HG03575 (cell line): ENCODE measurements around the gene C12orf57.

ENCODE experiments used
- ATAC-seq: cut with Tn5 transposase; IDR thresholded peaks from one replicate; pipeline ENCODE4 v1.9.1; 2021; ENCODE audit not compliant: unreplicated experiment, insufficient number of reproducible peaks, low FRiP score; ENCODE audit errors: extremely low read depth

C12orf57 gene

DNA sequence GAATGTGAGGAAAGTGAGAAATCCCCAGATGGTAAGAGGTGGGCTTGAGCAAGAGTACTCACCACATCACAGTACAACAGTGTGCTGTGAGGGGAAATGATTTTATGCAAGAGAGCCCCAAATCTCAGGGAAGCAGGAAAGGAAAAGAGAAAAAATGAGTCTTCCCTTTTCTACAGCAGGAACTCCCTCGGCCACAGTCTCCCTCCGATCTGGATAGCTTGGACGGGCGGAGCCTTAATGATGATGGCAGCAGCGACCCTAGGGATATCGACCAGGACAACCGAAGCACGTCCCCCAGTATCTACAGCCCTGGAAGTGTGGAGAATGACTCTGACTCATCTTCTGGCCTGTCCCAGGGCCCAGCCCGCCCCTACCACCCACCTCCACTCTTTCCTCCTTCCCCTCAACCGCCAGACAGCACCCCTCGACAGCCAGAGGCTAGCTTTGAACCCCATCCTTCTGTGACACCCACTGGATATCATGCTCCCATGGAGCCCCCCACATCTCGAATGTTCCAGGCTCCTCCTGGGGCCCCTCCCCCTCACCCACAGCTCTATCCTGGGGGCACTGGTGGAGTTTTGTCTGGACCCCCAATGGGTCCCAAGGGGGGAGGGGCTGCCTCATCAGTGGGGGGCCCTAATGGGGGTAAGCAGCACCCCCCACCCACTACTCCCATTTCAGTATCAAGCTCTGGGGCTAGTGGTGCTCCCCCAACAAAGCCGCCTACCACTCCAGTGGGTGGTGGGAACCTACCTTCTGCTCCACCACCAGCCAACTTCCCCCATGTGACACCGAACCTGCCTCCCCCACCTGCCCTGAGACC is 8.2 kb upstream of the C12orf57 start:
- no peak for ATAC-seq

DNA sequence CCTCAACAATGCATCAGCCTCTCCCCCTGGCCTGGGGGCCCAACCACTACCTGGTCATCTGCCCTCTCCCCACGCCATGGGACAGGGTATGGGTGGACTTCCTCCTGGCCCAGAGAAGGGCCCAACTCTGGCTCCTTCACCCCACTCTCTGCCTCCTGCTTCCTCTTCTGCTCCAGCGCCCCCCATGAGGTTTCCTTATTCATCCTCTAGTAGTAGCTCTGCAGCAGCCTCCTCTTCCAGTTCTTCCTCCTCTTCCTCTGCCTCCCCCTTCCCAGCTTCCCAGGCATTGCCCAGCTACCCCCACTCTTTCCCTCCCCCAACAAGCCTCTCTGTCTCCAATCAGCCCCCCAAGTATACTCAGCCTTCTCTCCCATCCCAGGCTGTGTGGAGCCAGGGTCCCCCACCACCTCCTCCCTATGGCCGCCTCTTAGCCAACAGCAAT is 7.6 kb upstream of the C12orf57 start:
- no peak for ATAC-seq

DNA sequence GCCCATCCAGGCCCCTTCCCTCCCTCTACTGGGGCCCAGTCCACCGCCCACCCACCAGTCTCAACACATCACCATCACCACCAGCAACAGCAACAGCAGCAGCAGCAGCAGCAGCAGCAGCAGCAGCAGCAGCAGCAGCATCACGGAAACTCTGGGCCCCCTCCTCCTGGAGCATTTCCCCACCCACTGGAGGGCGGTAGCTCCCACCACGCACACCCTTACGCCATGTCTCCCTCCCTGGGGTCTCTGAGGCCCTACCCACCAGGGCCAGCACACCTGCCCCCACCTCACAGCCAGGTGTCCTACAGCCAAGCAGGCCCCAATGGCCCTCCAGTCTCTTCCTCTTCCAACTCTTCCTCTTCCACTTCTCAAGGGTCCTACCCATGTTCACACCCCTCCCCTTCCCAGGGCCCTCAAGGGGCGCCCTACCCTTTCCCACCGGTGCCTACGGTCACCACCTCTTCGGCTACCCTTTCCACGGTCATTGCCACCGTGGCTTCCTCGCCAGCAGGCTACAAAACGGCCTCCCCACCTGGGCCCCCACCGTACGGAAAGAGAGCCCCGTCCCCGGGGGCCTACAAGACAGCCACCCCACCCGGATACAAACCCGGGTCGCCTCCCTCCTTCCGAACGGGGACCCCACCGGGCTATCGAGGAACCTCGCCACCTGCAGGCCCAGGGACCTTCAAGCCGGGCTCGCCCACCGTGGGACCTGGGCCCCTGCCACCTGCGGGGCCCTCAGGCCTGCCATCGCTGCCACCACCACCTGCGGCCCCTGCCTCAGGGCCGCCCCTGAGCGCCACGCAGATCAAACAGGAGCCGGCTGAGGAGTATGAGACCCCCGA is 7.0 kb upstream of the C12orf57 start:
- ATAC-seq = no peak

DNA sequence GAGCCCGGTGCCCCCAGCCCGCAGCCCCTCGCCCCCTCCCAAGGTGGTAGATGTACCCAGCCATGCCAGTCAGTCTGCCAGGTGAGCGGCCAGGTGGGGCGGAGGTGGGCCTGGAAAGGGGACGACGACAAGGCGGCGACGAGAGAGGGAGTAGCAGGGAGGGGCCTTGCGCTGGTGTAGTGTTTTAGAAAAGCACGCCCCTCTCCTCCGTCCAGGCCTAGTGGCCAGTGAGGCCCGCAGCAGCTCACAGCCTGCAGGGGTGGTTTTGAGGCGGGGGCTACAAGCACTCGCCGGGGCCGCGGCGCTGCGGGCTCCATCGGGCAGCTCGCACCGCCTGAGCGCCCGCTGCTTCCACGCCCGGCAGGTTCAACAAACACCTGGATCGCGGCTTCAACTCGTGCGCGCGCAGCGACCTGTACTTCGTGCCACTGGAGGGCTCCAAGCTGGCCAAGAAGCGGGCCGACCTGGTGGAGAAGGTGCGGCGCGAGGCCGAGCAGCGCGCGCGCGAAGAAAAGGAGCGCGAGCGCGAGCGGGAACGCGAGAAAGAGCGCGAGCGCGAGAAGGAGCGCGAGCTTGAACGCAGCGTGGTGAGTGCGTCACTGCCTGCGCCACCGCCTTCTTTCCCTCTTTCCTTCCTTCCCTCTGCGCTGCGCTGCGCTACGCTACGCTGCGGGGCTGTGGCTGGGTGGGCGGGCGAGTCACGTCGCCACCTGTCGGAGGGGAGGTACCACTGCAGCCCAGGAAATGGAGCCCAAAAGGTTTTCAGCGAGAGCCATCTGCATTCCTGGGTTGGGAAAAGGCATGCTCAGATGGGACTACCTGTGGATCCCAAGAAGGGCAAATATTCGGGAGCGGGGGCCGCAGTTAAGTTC is 6.1 kb upstream of the C12orf57 start:
- ATAC-seq = no peak

DNA sequence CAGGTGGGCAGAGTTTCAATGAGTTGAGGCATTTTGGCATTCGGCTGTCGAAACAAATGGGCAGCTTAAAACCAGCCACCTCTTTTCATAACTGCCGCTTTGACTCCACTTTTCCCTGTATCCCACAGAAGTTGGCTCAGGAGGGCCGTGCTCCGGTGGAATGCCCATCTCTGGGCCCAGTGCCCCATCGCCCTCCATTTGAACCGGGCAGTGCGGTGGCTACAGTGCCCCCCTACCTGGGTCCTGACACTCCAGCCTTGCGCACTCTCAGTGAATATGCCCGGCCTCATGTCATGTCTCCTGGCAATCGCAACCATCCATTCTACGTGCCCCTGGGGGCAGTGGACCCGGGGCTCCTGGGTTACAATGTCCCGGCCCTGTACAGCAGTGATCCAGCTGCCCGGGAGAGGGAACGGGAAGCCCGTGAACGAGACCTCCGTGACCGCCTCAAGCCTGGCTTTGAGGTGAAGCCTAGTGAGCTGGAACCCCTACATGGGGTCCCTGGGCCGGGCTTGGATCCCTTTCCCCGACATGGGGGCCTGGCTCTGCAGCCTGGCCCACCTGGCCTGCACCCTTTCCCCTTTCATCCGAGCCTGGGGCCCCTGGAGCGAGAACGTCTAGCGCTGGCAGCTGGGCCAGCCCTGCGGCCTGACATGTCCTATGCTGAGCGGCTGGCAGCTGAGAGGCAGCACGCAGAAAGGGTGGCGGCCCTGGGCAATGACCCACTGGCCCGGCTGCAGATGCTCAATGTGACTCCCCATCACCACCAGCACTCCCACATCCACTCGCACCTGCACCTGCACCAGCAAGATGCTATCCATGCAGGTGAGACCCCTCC is 5.2 kb upstream of the C12orf57 start:
- ATAC-seq = no peak

DNA sequence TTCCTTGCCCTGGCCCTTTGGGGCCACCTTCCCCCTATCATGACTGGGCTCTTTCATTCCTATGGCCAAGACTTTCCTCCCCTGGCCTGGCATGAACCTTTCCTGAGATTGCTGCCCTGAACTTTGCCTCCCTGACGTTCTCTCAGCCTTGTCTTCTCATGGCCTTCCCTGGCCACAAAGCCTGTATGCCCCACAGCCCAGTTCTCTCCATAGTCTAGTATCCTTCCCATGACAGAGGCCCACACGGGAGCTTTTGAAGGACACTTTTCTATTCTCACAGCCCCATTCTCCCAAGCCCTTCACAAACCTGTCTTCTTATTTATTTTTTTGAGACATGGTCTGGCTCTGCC is 4.7 kb upstream of the C12orf57 start:
- no peak for ATAC-seq

DNA sequence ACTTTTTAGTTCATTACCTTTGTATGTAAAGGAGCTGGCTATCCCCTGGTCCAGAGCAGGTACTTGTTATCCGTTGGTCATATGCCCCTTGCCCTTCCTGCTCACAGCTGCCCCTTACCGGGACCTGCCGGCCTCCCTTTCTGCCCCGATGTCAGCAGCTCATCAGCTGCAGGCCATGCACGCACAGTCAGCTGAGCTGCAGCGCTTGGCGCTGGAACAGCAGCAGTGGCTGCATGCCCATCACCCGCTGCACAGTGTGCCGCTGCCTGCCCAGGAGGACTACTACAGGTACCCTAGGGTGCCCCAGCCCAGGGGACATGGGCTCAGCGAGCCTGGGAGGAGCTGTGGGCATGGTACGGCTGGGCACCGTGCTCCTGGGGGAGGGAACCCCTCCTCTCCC is 2.6 kb upstream of the C12orf57 start:
- ATAC-seq = no peak

DNA sequence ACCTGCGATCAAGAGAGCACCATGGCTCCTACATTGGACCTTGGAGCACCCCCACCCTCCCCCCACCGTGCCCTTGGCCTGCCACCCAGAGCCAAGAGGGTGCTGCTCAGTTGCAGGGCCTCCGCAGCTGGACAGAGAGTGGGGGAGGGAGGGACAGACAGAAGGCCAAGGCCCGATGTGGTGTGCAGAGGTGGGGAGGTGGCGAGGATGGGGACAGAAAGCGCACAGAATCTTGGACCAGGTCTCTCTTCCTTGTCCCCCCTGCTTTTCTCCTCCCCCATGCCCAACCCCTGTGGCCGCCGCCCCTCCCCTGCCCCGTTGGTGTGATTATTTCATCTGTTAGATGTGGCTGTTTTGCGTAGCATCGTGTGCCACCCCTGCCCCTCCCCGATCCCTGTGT is 2.0 kb upstream of the C12orf57 start:
- ATAC-seq = no peak

DNA sequence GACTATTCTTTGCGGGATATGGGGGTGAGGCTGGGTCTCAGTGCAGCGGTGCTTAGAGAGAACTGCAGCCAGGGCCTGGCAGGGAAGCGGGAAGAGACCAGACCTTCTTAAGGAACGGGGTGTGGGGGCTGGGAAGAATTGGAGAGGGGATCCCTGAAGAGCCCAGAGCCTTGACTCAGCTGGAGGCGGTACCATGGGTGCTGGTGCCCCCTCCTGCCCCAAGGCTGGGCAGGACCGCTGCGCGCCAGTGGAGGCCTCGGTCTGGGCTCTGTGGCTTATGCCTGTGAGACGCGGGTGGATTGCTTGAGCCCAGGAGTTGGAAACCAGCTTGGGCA is 1.5 kb upstream of the C12orf57 start:
- ATAC-seq = no peak

DNA sequence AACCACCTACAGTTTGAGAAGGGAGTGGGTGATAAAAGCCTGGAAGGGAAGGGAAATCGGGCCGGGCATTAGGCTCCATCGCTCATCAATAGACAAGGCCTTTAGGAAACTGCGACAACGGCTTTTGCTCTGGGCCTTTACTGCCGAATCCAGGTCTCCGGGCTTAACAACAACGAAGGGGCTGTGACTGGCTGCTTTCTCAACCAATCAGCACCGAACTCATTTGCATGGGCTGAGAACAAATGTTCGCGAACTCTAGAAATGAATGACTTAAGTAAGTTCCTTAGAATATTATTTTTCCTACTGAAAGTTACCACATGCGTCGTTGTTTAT is 467 bp upstream of the C12orf57 start:
- peak; percentile 25 for ATAC-seq

DNA sequence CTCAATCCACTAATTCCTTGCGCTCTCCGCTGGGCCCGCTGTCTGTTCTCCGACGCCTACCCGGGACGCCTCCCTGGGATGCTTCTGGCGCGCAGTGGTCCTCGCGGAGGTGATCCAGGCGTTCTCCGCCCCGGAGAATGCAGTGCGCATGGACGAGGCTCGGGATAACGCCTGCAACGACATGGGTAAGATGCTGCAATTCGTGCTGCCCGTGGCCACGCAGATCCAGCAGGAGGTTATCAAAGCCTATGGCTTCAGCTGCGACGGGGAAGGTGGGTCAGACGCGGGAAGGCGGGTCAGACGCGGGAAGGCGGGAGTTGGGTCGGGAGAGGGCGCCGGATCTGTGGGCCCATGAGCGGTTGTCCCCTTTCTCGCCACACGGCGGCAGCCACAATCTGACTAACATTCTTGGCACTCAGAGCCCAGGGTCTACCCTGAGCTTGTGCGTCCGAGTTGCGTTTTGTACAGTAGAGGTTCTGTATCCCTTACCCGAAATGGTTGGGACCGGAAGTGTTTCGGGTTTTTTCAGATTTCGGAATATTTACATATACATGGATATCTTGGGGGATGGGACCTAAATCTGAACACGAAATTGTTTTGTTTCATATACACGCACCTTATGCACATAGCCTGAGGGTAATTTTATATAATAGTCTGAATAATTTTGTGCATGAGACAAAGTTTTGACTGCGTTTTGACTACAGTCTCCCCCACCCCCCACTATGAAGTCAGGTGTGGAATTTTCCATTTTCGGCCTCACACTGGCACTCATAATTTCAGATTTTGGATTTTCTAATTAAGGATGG is 762 bp downstream of the C12orf57 start:
- ATAC-seq = no peak

DNA sequence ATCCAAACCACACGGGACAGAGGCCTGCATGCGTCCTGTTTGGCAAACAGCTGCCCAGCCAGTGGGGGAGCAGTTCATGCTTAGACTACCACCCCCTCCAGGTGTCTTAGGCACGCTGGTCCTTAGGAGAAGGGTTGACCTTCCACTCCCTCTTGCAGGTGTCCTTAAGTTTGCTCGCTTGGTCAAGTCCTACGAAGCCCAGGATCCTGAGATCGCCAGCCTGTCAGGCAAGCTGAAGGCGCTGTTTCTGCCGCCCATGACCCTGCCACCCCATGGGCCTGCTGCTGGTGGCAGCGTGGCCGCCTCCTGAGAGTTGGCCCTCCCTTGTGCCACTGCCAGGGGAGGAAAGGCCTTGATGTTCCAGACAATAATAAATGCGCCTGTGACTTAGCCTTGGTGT is 1.8 kb downstream of the C12orf57 start:
- no peak for ATAC-seq

DNA sequence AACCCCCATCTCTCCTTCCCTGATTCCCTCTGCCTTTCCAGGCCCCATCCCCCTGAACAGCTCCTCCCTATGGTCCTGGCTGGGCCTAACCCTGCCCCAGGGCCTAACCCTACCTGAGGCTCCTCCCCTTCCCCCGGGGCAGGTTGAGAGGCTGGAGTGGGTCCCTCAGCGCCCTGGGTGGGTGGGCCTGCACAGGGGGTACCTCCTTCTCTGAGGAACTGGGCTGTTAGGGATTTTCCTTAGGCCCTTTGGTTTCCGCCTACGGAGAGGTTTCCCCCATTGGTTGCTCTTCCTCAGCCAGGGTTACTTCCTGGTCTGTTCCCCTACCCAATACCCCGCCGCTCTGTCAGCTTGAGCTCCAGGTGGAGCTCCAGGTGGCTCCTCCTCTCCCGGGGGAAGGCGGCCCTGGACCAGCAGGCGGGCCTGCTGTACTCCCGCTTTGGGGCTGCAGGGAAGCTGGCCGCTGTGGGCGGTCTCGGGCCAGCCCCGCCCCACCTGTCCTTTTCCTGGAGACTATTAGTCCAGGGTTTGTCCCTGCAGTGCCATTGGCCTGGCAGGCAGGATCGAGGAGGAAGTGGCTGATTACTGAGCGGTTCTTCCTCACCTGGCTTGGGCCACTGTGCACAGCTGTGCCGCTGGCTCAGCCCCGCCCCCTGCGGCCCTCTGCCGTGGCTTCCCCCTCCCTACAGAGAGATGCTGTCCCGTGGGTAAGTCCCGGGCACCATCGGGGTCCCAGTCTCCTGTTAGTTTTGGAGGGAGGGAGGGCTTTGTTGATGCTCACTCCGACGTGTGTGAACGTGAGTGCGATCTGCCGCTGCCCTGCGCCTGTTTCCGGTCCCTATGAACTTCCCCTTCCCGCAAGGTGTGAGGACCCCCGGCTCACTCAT is 2.5 kb downstream of the C12orf57 start:
- ATAC-seq = no peak

DNA sequence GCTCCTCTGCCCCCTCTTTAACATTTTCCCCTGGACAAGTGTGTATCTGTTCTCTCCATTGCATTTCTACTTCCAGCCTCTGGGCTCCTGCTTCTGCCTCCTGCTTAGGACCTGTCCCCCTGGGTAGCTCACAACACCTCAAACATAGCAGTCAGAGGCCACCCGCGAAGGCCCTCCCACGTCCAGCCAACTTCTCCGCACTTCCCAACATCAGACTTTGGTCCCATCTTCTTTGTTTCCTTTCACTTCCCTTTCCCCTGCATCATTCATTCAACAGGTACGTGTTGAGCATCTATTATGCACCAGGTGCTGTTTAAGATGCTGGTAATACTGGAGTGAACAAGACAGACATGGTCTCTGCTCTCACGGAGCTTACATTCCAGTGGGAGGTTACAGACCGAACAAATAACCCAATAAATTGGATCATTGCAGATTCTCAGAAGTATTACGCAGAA is 3.1 kb downstream of the C12orf57 start:
- no peak for ATAC-seq

DNA sequence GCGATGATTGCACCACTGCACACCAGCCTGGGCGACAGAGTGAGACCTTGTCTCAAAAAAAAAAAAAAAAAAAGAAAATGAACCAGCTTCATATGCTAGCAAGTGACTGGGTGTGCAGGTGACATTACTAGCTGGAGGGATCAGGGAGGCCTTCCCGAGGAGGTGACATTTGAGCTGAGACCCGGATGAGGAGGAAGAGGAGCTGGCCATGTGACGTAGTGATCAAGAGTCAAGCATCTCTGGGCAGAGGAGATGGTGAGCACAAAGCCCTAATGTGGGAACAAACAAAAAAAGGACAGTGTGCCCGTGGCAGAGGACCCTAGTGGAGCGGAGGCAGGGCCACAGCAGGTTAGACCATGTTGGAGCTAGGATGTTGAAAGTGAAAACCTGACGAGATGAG is 3.8 kb downstream of the C12orf57 start:
- no peak for ATAC-seq

DNA sequence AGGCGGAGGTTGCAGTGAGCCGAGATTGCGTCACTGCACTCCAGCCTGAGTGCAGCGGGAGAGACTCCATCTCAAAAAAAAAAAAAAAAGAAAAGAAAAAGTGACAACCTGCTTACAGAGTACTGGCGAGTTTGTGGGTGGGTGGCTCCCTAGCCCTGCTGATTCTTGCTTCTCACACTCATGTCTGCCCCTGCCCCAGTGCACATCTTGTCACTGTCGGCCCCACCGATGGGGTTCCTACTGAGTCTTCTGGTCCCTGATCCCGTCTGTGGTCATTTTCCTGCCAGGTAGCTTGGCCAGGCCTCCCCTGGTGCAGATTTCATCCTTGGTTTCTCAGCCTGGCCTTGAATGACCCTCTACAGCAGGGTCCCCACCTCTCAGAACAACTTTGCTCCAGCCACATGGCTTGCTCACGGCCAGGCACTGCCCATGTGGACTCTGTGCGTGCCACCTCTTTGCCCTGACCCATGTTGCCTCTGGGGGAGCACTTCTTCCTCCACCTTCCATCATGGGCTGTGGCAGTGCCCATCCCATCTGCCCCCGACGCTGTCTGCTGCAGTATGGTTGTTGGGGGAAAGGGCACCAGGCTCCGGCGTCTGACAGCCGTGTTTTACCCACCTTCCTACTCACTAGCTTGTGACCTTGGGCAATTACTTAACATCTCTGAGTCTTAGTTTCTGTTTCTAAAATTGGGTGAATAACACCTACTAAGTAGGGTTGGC is 5.2 kb downstream of the C12orf57 start:
- no peak for ATAC-seq

DNA sequence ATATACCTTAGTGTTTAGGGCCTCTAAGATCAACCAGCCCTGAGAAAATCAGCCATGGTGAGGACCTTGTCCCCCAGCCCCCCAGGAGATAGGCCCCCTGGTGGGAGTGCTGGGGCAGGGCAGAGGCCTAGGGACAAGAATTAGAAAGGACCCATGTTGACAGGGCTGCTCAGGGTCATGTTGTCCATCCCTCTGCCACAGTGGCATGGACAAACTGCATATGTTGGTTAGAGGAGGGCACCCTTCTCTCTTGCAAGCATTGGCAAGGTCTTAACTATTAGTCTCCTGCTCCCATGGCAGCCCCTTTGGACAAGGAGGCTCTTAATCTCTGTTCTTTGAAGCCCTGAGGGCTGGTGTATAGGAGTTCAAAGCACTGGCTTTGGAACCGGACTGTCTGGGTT is 6.6 kb downstream of the C12orf57 start:
- no peak for ATAC-seq
